IMR-90 (cell line): Measurements from ENCODE around the gene MICU1. TPM values are rescaled to one million over a fixed set of nuclear protein-coding genes. Genes with fewer than 3 reads are reported as not detected.

Experiments
- ATAC-seq: fragments of 200-7000 bp; cut with Tn5 transposase; 2 replicates; pipeline ENCODE4 v1.9.1; 2020; ENCODE audit warnings: low read depth, mild to moderate bottlenecking, moderate library complexity
- BruUV-seq: library from RNA; stranded (reverse); fragments of 400-500 nt; replicated peaks from 2 replicates; lab custom pipeline; 2021; lab: Mats Ljungman, UMichigan
- CTCF ChIA-PET: fragments of 300-600 bp; formaldehyde crosslinking; extraction: SDS; loops from one replicate; lab custom pipeline; 2021; ENCODE audit warnings: antibody characterized with exemption; lab: Yijun Ruan, JAX
- POLR2A ChIA-PET: fragments of 300-600 bp; sonication (Branson Sonifier 250); formaldehyde crosslinking; loops from one replicate; lab custom pipeline; 2022; ENCODE audit warnings: antibody characterized with exemption; ENCODE audit not compliant: unreplicated experiment; lab: Charles Lee
- DNase-seq: peaks from one replicate; pipeline ENCODE4 v3.0.0; 2013
- H2AFZ ChIP-seq: replicated peaks from 2 replicates; pipeline ENCODE3; 2013; ENCODE audit warnings: low read length, mild to moderate bottlenecking; ENCODE audit not compliant: poor library complexity
- H2AK5ac ChIP-seq: 2 replicates; pipeline ENCODE4 v1.6.1; 2013; ENCODE audit warnings: low read depth, low read length, inconsistent platforms
- H2AK9ac ChIP-seq: replicated peaks from 2 replicates; pipeline ENCODE3; 2013; ENCODE audit warnings: mild to moderate bottlenecking, low read depth, low read length, moderate library complexity; ENCODE audit not compliant: poor library complexity
- H2BK120ac ChIP-seq: 2 replicates; pipeline ENCODE4 v1.6.1; 2013; ENCODE audit warnings: low read depth, low read length, inconsistent platforms
- H2BK15ac ChIP-seq: 3 replicates; pipeline ENCODE4 v1.6.1; 2013; ENCODE audit warnings: low read depth, low read length, inconsistent platforms
- H2BK20ac ChIP-seq: 2 replicates; pipeline ENCODE4 v1.6.1; 2013; ENCODE audit warnings: low read depth, mild to moderate bottlenecking, inconsistent platforms, low read length, moderate library complexity
- H2BK5ac ChIP-seq: 2 replicates; pipeline ENCODE4 v1.6.1; 2013; ENCODE audit warnings: mild to moderate bottlenecking, low read depth, low read length, inconsistent platforms; ENCODE audit not compliant: poor library complexity, severe bottlenecking
- H3K14ac ChIP-seq: replicated peaks from 2 replicates; pipeline ENCODE4 v1.6.1; 2013; ENCODE audit warnings: low read depth, low read length, inconsistent platforms
- H3K18ac ChIP-seq: 2 replicates; pipeline ENCODE4 v1.6.1; 2013; ENCODE audit warnings: low read depth, low read length, control low read depth
- H3K23ac ChIP-seq: 2 replicates; pipeline ENCODE4 v1.6.1; 2013; ENCODE audit warnings: low read depth, low read length, inconsistent platforms
- H3K27ac ChIP-seq: 2 replicates; pipeline ENCODE4 v1.5.1; 2013; ENCODE audit warnings: mild to moderate bottlenecking, control low read depth, low read length; ENCODE audit not compliant: insufficient read depth
- H3K27me3 ChIP-seq: 2 replicates; pipeline ENCODE4 v1.6.1; 2013; ENCODE audit warnings: low read length; ENCODE audit not compliant: control insufficient read depth, insufficient read depth
- H3K36me3 ChIP-seq: 2 replicates; pipeline ENCODE4 v1.6.1; 2013; ENCODE audit warnings: low read length, mixed read lengths; ENCODE audit not compliant: control insufficient read depth, insufficient read depth
- H3K4ac ChIP-seq: 2 replicates; pipeline ENCODE4 v1.6.1; 2013; ENCODE audit warnings: low read depth, low read length, inconsistent platforms
- H3K4me1 ChIP-seq: 2 replicates; pipeline ENCODE4 v1.6.1; 2013; ENCODE audit warnings: low read length, mixed read lengths; ENCODE audit not compliant: control insufficient read depth, insufficient read depth
- H3K4me2 ChIP-seq: 2 replicates; pipeline ENCODE4 v1.6.1; 2013; ENCODE audit warnings: low read depth, mild to moderate bottlenecking, control low read depth, low read length, moderate library complexity
- H3K4me3 ChIP-seq: 2 replicates; pipeline ENCODE4 v1.5.1; 2013; ENCODE audit warnings: low read depth, mild to moderate bottlenecking, control low read depth, low read length, moderate library complexity; ENCODE audit not compliant: insufficient read depth
- H3K56ac ChIP-seq: 2 replicates; pipeline ENCODE4 v1.6.1; 2013; ENCODE audit warnings: low read length, inconsistent platforms; ENCODE audit not compliant: insufficient read depth; ENCODE audit errors: extremely low read depth
- H3K79me1 ChIP-seq, 2 experiments: 2 replicates each; pipeline ENCODE4 v1.6.1; 2013; ENCODE audit warnings: low read length in 2 of 2, inconsistent platforms in 1 of 2, low read depth in 1 of 2
- H3K9ac ChIP-seq: 2 replicates; pipeline ENCODE4 v1.6.1; 2013; ENCODE audit warnings: low read depth, low read length, control low read depth
- H3K9me1 ChIP-seq: 2 replicates; pipeline ENCODE4 v1.6.1; 2013; ENCODE audit warnings: low read length, inconsistent platforms; ENCODE audit not compliant: insufficient read depth
- H3K9me3 ChIP-seq: 2 replicates; pipeline ENCODE4 v1.6.1; 2013; ENCODE audit warnings: low read length; ENCODE audit not compliant: control insufficient read depth, insufficient read depth
- H4K20me1 ChIP-seq: 2 replicates; pipeline ENCODE4 v1.6.1; 2013; ENCODE audit warnings: low read length, inconsistent platforms; ENCODE audit not compliant: insufficient read depth
- H4K5ac ChIP-seq: 2 replicates; pipeline ENCODE4 v1.6.1; 2013; ENCODE audit warnings: mild to moderate bottlenecking, low read depth, low read length, control low read depth
- H4K8ac ChIP-seq, 2 experiments: 2 replicates each; pipeline ENCODE4 v1.6.1; 2013; ENCODE audit warnings: low read depth in 2 of 2, low read length in 2 of 2, control low read depth in 1 of 2, inconsistent platforms in 1 of 2
- H4K91ac ChIP-seq: 2 replicates; pipeline ENCODE4 v1.6.1; 2013; ENCODE audit warnings: low read depth, low read length, inconsistent platforms; ENCODE audit not compliant: insufficient read depth
- CEBPB ChIP-seq: IDR thresholded peaks from 2 replicates; pipeline ENCODE4 v1.6.1; 2012; ENCODE audit warnings: low read depth, low read length, improper control_type of control experiment
- CHD1 ChIP-seq: IDR thresholded peaks from 2 replicates; pipeline ENCODE4 v1.6.1; 2012; ENCODE audit warnings: low read depth, low read length, improper control_type of control experiment
- CTCF ChIP-seq: conservative IDR thresholded peaks from 2 replicates; pipeline ENCODE4 v1.5.1; 2012; ENCODE audit warnings: mild to moderate bottlenecking, low read depth, low read length, improper control_type of control experiment
- ELK1 ChIP-seq: fragments of 150-350 bp; IDR thresholded peaks from 2 replicates; pipeline ENCODE4 v1.6.1; 2016; ENCODE audit warnings: low read depth, mild to moderate bottlenecking, low read length, moderate library complexity, borderline replicate concordance
- MAFK ChIP-seq: IDR thresholded peaks from 2 replicates; pipeline ENCODE4 v1.6.1; 2012; ENCODE audit warnings: low read depth, low read length, improper control_type of control experiment
- MXI1 ChIP-seq: IDR thresholded peaks from 2 replicates; pipeline ENCODE4 v1.6.1; 2012; ENCODE audit warnings: low read depth, mild to moderate bottlenecking, low read length, moderate library complexity, borderline replicate concordance
- NFE2L2 ChIP-seq: fragments of 150-350 bp; IDR thresholded peaks from 2 replicates; pipeline ENCODE4 v1.6.1; 2016; ENCODE audit warnings: low read depth, mild to moderate bottlenecking, low read length
- POLR2A ChIP-seq: IDR thresholded peaks from 2 replicates; pipeline ENCODE4 v1.6.1; 2012; ENCODE audit warnings: mild to moderate bottlenecking, low read depth, low read length
- RFX5 ChIP-seq: IDR thresholded peaks from 2 replicates; pipeline ENCODE4 v1.8.0; 2012; ENCODE audit warnings: low read depth, mild to moderate bottlenecking, low read length, moderate library complexity
- SMC3 ChIP-seq: fragments of 150-350 bp; IDR thresholded peaks from 2 replicates; pipeline ENCODE4 v1.6.1; 2016; ENCODE audit warnings: low read depth, mild to moderate bottlenecking, antibody characterized with exemption, low read length, moderate library complexity
- USF2 ChIP-seq: fragments of 150-350 bp; IDR thresholded peaks from 2 replicates; pipeline ENCODE4 v1.6.1; 2017; ENCODE audit warnings: mild to moderate bottlenecking, antibody characterized with exemption, low read length, low read depth
- WGBS, 2 experiments: methylation state at CpG; one replicate each; pipeline versions ENCODE4 v1.1.5 to v1.1.7; 2013; ENCODE audit warnings: missing lambda C conversion rate in 2 of 2; ENCODE audit not compliant: insufficient read length in 1 of 2; ENCODE audit errors: extremely low coverage in 2 of 2; 5-methylcytosine and 5-hydroxymethylcytosine counted together
- dilution Hi-C: fragments of 300-500 bp; cut with HindIII; formaldehyde crosslinking; loops from one replicate; pipeline ENCODE4 v1.14.3; 2018; ENCODE audit warnings: low sequenced_read_pairs; ENCODE audit not compliant: unreplicated experiment
- in situ Hi-C: fragments of 300-500 bp; cut with MboI; formaldehyde crosslinking; loops from 3 replicates; pipeline ENCODE4 v1.14.3; 2019; ENCODE audit warnings: low sequenced_read_pairs, inconsistent platforms, mixed read lengths
- intact Hi-C: fragments of 100-400 bp; cut with micrococcal nuclease; formaldehyde crosslinking; loops from 2 replicates; pipeline ENCODE4 v1.10.0; 2022
- polyA plus RNA-seq, 3 experiments: library from polyadenylated mRNA; depleted of rRNA; stranded (reverse); fragments of >200 nt; gene quantifications; 2 replicates each; pipeline ENCODE4 v1.2.3, GENCODE V29; 2012; ENCODE audit warnings: low replicate concordance in 1 of 3
- total RNA-seq: library from RNA; depleted of rRNA; stranded (reverse); fragments of >200 nt; gene quantifications from 2 replicates; pipeline ENCODE4 v1.2.3, GENCODE V29; 2012

The MICU1 gene
- total and polyA plus RNA-seq, 2 of the 4 experiments (the other 2 are of a cell fraction), result 43.6 to 44.7 TPM

DNA sequence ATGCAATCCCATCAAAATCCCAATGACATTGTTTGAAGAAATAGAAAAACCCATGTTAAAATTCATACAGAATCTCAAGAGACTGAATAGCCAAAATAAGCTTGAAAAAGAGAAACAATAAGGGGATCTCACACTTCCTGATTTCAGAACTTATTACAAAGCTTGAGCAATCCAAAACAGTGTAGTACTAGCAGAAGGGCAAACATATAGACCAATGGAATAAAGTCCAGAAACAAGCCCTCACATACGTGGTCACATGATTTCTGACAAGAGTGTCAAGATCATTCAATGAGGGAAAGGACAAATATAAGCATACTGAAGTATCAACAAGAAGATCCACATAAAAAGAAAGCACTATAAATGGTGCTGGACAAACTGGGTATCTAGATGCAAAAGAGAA lies 31.9 kb downstream of the MICU1 start:
- DNase-seq (no peak), ATAC-seq (no peak)
- H4K91ac ChIP-seq, result no peak overlapping the region
- no TSS peak for BruUV-seq
- ChIA-PET CTCF (interaction anchor here (0.6 kb wide), 1 partner anchor 81 kb away, joined by 3 read pairs; no protein-coding TSS in a partner anchor), POLR2A (no interaction called here)
- peaks cover 11 to 28% of the 10 kb centered on the region in 2 experiments for H3K79me1 ChIP-seq
- no peaks in the 10 kb centered on the region for H3K27me3 ChIP-seq
- H3K36me3 ChIP-seq, result no peaks in the 10 kb centered on the region
- H2AFZ ChIP-seq, result no peak overlapping the region
- dilution Hi-C loops, result no loop called here
- H3K14ac ChIP-seq, result no peak overlapping the region
- no peak overlapping the region for H4K8ac ChIP-seq
- no peak overlapping the region for H3K9ac ChIP-seq
- no peak overlapping the region for H3K4ac ChIP-seq
- H4K20me1 ChIP-seq, result no peaks in the 10 kb centered on the region; the same call in 1 of the 2 replicates
- in situ Hi-C loops, result no loop called here
- no peak overlapping the region for H2AK5ac ChIP-seq
- no peak for TF ChIP-seq CHD1
- TF ChIP-seq ELK1, result no peak
- no peak for TF ChIP-seq RFX5
- no peak for TF ChIP-seq SMC3
- no peak for TF ChIP-seq MAFK
- no peak for TF ChIP-seq NFE2L2
- no peak for TF ChIP-seq POLR2A
- no peak for TF ChIP-seq CEBPB
- no peak for TF ChIP-seq CTCF
- TF ChIP-seq MXI1, result no peak
- no peak for TF ChIP-seq USF2
- intact Hi-C loops, result no loop called here
- no peak overlapping the region for H2BK5ac ChIP-seq
- H3K9me1 ChIP-seq, result peaks cover 3% of the 10 kb centered on the region; the same call in 1 of the 2 replicates
- no peak overlapping the region for H3K23ac ChIP-seq
- H2BK120ac ChIP-seq, result no peak overlapping the region
- H3K4me3 ChIP-seq, result no peak overlapping the region
- no peak overlapping the region for H2BK20ac ChIP-seq
- no peak overlapping the region for H2BK15ac ChIP-seq
- H3K4me1 ChIP-seq, result no peaks in the 10 kb centered on the region
- no peak overlapping the region for H3K27ac ChIP-seq
- H3K9me3 ChIP-seq, result no peaks in the 10 kb centered on the region
- H4K5ac ChIP-seq, result no peak overlapping the region
- H3K4me2 ChIP-seq, result no peak overlapping the region
- no peak overlapping the region for H3K18ac ChIP-seq
- no CpG with 5 or more reads among the region's 1 CpG for WGBS, 2 experiments
- no peak overlapping the region for H3K56ac ChIP-seq
- no peak overlapping the region for H2AK9ac ChIP-seq
